Measurements from ENCODE around the gene MXD4.

Gene MXD4, protein sequence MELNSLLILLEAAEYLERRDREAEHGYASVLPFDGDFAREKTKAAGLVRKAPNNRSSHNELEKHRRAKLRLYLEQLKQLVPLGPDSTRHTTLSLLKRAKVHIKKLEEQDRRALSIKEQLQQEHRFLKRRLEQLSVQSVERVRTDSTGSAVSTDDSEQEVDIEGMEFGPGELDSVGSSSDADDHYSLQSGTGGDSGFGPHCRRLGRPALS

DNA sequence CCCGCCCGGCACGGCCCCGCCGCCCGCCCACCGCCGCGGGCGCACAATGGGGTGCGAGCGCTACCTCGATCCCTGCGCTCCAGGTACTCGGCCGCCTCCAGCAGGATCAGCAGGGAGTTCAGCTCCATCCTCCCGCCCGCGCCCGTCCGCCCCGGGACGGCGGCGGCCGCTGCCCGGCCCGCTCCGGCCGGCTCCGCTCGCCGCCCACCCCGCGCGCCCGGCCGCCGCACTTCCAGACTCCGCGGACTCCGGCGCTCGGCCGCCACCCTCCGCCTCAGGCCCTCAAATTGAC lies at the start of gene MXD4:
MXD4 (minus strand) TSS at position 257 of the 292 bp plus-strand sequence; CDS start at position 128, 129 bp downstream.
- DNase-seq (ENCODE audit: low read depth): no peak

GRCh38 chr4:2306773-2307410 lies 45.0 kb upstream of the MXD4 start:
- no peak for DNase-seq (ENCODE audit: low read depth)

GRCh38 chr4:2305766-2306501 lies 44.0 kb upstream of the MXD4 start:
- DNase-seq (ENCODE audit: low read depth): no peak

- no peak for DNase-seq (ENCODE audit: low read depth)
These were observed 43.1 kb upstream of the MXD4 start for GRCh38 chr4:2304877-2305561.

- DNase-seq (ENCODE audit: low read depth): no peak
These were observed 42.5 kb upstream of the MXD4 start for GRCh38 chr4:2304321-2304876.

DNA sequence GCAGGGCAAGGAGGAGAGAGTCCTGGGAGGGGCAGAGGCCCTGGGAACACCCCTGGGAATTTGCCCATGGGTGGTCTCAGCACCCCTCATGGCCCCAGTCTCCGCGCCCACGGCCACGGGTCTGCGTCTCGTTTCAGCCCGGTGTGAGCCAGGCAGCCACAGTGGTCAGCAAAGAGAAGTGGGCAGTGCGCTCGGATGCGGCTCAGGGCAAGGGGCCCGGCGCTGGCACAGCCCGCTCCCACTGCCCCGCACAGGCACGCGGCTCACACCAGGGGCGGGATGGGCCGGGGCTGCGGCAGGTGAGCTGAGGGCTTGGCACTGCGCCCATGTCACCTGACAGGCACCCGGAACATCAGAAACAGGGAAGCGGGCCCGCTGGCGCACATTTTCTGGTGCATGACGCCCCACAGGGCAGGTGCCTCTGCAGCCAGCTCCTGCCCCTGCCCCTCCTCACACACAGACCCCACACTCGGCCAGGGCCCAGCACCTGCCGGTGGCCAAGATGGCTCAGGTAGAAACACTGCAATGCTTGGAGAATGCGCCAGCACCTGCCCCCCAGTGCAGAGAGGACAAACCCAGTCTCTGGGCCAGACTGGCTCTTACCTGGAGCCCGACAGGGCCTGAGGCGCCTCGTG lies 41.9 kb upstream of the MXD4 start:
- DNase-seq (ENCODE audit: low read depth): no peak

- DNase-seq (ENCODE audit: low read depth): no peak
These were observed 41.3 kb upstream of the MXD4 start for GRCh38 chr4:2303121-2303685.

- DNase-seq (ENCODE audit: low read depth): no peak
These were observed 40.6 kb upstream of the MXD4 start for GRCh38 chr4:2302387-2303119.

- no peak for DNase-seq (ENCODE audit: low read depth)
These were observed 39.9 kb upstream of the MXD4 start for GRCh38 chr4:2301806-2302205.

- no peak for DNase-seq (ENCODE audit: low read depth)
These were observed 39.3 kb upstream of the MXD4 start for GRCh38 chr4:2301225-2301642.

GRCh38 chr4:2300431-2301224 lies 38.7 kb upstream of the MXD4 start:
- no peak for DNase-seq (ENCODE audit: low read depth)

DNA sequence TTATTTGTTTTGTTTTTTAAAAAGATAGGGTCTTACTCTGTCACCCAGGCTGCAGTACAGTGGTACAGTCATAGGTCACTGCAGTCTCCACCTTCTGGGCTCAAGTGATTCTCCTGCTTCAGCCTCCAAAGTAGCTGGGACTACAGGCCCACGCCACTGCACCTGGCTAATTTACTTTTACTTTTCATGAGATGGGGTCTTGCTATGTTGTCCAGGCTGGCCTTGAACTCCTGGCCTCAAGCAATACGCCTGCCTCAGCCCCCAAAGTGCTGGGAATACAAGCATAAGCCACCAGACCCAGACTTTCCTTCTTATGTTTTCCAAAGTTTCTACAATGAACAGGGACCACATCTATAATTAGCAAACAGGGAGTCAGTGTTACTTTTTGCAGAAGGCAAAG lies 37.9 kb upstream of the MXD4 start:
- DNase-seq (ENCODE audit: low read depth): no peak

DNA sequence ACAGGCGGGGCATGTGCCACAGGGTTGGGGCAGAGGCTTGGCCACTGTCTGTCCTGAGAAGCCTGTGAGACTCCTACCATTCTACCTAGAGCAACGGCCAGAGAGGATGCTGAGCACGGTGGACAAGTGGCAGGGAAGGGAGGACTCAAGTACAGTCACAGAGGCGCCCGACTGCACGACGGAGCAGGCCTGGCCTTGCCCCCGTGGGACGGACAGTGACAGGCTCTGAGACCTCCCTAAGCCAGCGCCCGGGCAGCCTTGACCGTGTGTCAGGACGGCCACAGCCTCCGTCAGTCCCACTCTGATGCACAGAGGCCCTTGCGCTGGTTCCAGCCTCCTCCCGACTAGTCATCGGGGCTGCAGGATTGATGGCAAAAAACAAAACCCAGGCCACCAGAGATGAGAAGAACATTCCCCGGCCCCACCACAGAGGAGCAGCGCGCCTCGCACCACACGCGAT lies 36.7 kb upstream of the MXD4 start:
- DNase-seq (ENCODE audit: low read depth): no peak

- DNase-seq (ENCODE audit: low read depth): no peak
These were observed 36.0 kb upstream of the MXD4 start for GRCh38 chr4:2297606-2298531.

GRCh38 chr4:2296631-2297601 lies 35.0 kb upstream of the MXD4 start:
- no peak for DNase-seq (ENCODE audit: low read depth)

GRCh38 chr4:2295900-2296442 lies 34.1 kb upstream of the MXD4 start:
- DNase-seq (ENCODE audit: low read depth): no peak

DNA sequence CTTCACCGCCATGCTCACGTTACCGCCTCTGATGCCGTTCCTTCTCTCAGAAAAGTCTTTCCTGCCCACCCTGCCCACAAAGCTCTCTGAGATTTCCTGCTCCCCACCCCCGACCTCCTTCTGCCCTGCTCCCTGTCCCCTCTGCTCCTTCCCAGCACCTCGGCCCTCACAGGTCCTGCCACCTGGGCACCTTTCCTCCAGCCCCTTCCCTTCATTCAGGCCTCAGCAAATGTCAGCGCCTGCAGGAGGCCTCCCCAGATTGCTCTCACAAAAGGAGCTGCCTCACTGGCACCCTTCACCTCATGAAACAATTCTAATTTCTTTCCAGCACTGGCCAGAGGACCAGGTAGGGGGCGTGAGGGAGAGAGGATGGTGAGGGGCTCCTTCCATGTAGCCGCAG lies 33.6 kb upstream of the MXD4 start:
- DNase-seq (ENCODE audit: low read depth): no peak
